Measurements from ENCODE around the gene ACAP3.

DNA sequence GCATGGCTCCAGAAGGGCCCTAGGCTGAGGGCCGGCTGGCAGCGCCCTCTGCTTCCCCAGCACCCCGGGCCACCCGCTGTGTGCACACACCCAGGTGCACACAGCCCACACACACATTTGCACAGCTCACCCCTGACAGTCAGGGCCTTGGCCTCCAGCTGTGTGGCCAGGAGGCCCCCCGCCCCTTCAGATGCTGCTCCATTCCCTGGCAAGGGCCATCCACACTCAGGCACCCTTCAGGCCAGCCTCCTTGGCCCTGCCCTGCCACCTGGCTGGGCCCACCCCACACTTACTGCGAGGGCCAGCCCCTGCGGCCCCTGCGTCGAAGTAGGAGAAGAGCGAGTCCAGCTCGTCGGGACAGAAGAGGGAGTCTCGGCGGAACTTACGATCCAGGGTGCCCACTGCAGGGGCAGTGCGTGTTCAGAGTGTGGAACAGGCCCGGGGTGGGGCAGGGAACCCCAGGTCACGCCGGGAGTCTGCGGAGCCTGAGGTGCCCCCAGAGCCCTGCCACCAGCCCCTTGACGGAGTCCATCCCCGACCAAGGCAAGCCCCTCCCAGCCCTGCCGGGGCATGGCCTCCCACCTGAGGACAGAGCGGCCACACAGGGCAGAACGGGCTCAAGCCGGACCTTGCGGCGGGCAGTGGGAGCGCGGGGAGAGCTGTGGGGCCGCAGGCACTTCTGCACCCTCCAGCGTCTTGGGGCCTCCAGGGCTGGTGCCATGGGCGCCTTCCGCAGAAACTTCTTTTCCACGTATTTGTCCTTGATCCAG is 12.4 kb downstream of the ACAP3 start:
- TF ChIP-seq TOX (CRISPR knock-in tag; IDR thresholded peaks at IDR 0.05; ENCODE audit: borderline replicate concordance) (no peak), ZNF8 (CRISPR knock-in tag; IDR thresholded peaks at IDR 0.05) (no peak)
- TF ChIP-seq, protein P1, sequence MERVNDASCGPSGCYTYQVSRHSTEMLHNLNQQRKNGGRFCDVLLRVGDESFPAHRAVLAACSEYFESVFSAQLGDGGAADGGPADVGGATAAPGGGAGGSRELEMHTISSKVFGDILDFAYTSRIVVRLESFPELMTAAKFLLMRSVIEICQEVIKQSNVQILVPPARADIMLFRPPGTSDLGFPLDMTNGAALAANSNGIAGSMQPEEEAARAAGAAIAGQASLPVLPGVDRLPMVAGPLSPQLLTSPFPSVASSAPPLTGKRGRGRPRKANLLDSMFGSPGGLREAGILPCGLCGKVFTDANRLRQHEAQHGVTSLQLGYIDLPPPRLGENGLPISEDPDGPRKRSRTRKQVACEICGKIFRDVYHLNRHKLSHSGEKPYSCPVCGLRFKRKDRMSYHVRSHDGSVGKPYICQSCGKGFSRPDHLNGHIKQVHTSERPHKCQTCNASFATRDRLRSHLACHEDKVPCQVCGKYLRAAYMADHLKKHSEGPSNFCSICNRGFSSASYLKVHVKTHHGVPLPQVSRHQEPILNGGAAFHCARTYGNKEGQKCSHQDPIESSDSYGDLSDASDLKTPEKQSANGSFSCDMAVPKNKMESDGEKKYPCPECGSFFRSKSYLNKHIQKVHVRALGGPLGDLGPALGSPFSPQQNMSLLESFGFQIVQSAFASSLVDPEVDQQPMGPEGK (CRISPR knock-in tag; IDR thresholded peaks at IDR 0.05; ENCODE audit: borderline replicate concordance) = no peak
- TF ChIP-seq, protein P2, sequence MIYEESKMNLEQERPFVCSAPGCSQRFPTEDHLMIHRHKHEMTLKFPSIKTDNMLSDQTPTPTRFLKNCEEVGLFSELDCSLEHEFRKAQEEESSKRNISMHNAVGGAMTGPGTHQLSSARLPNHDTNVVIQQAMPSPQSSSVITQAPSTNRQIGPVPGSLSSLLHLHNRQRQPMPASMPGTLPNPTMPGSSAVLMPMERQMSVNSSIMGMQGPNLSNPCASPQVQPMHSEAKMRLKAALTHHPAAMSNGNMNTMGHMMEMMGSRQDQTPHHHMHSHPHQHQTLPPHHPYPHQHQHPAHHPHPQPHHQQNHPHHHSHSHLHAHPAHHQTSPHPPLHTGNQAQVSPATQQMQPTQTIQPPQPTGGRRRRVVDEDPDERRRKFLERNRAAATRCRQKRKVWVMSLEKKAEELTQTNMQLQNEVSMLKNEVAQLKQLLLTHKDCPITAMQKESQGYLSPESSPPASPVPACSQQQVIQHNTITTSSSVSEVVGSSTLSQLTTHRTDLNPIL (CRISPR knock-in tag; IDR thresholded peaks at IDR 0.05; ENCODE audit: low read depth) = no peak
- TF ChIP-seq, protein P3, sequence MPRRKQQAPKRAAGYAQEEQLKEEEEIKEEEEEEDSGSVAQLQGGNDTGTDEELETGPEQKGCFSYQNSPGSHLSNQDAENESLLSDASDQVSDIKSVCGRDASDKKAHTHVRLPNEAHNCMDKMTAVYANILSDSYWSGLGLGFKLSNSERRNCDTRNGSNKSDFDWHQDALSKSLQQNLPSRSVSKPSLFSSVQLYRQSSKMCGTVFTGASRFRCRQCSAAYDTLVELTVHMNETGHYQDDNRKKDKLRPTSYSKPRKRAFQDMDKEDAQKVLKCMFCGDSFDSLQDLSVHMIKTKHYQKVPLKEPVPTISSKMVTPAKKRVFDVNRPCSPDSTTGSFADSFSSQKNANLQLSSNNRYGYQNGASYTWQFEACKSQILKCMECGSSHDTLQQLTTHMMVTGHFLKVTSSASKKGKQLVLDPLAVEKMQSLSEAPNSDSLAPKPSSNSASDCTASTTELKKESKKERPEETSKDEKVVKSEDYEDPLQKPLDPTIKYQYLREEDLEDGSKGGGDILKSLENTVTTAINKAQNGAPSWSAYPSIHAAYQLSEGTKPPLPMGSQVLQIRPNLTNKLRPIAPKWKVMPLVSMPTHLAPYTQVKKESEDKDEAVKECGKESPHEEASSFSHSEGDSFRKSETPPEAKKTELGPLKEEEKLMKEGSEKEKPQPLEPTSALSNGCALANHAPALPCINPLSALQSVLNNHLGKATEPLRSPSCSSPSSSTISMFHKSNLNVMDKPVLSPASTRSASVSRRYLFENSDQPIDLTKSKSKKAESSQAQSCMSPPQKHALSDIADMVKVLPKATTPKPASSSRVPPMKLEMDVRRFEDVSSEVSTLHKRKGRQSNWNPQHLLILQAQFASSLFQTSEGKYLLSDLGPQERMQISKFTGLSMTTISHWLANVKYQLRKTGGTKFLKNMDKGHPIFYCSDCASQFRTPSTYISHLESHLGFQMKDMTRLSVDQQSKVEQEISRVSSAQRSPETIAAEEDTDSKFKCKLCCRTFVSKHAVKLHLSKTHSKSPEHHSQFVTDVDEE (CRISPR knock-in tag; IDR thresholded peaks at IDR 0.05) = no peak
